ENCODE results near the gene CPTP. TPM values are rescaled to one million over a fixed set of nuclear protein-coding genes. Genes with fewer than 3 reads are reported as not detected.
A peak's percentile ranks its signal among the peaks of the same experiment; 100 is the strongest.

Gene CPTP
- total and polyA plus RNA-seq, 2 of the 13 experiments (the other 11 are each of a cell fraction or from before 2014, with no cell fraction given) = 5.5 to 9.3 TPM

GRCh38 chr1:1302951-1303509, 21.6 kb upstream of the CPTP start:
- no peak for FAIRE-seq
- ATAC-seq = no peak
- CTCF ChIA-PET (ENCODE audit: low intra/inter-chr PET ratio, low total read pairs) = no interaction called here

GRCh38 chr1:1303736-1304135, 20.9 kb upstream of the CPTP start:
- Histone ChIP-seq H4K20me1 (ENCODE audit: insufficient read depth, low read length) (no peaks in the 10 kb centered on the region; the same call in 1 of the 2 replicates), H3K79me2 (ENCODE audit: insufficient read depth, low read length) (peaks cover 15% of the 10 kb centered on the region), H3K27ac (ENCODE audit: extremely low read length, insufficient read depth, low read length) (no peak overlapping the region), H3K4me2 (ENCODE audit: low read depth, low read length) (no peak overlapping the region), H3K9me3 (ENCODE audit: low read length) (no peaks in the 10 kb centered on the region), H3K9ac (ENCODE audit: insufficient read depth, low read depth, low read length) (no peak overlapping the region), H3K4me3 (replicated peaks in 1 of 3; ENCODE audit: insufficient read depth in 1 of 3, low read depth in 2 of 3, low read length in 3 of 3) (no peak overlapping the region), H3K4me1 (ENCODE audit: insufficient read depth, low read length) (peaks cover 33% of the 10 kb centered on the region), H3K27me3 (ENCODE audit: control insufficient read depth in 1 of 2, insufficient read depth in 2 of 2, low read length in 2 of 2) (no peaks in the 10 kb centered on the region; a peak in 1 of 5 replicates), H3K36me3 (replicated peaks in 1 of 2; ENCODE audit: control insufficient read depth in 1 of 2, insufficient read depth in 2 of 2, low read length in 2 of 2) (no peaks in the 10 kb centered on the region), H2AFZ (ENCODE audit: low read length) (no peak overlapping the region)
- FAIRE-seq (no peak), ATAC-seq (no peak), DNase-seq (ENCODE audit: low spot score) (no peak)
- BruUV-seq (replicated peaks) = no TSS peak
- intact Hi-C loops (cut with micrococcal nuclease; ENCODE audit: unreplicated experiment) = no loop called here
- TF ChIP-seq MNT (IDR thresholded peaks at IDR 0.05) (peak; percentile 79), ELK4 (CRISPR knock-in tag; IDR thresholded peaks at IDR 0.05; ENCODE audit: borderline replicate concordance) (no peak), ZBTB34 (CRISPR knock-in tag; IDR thresholded peaks at IDR 0.05) (no peak)
- ChIA-PET CTCF (ENCODE audit: low intra/inter-chr PET ratio, low total read pairs) (no interaction called here), POLR2A (no interaction called here)
- in situ Hi-C loops (cut with HindIII; ENCODE audit: extremely low pct_ligation_motif_present, low pct_unique_long_range_greater_than_20kb) = no loop called here
- 93% methylated on average over 13 of the region's 13 CpGs for WGBS (ENCODE audit: low lambda C conversion rate)

More at GRCh38 chr1:1302951-1303509, 21.6 kb upstream of the CPTP start:
- POLR2A ChIA-PET = no interaction called here
- no peak overlapping the region for H3K4me3 ChIP-seq (replicated peaks in 1 of 3; ENCODE audit: insufficient read depth in 1 of 3, low read depth in 2 of 3, low read length in 3 of 3)
- DNase-seq (ENCODE audit: low spot score) = no peak
- H4K20me1 ChIP-seq (ENCODE audit: insufficient read depth, low read length) = no peaks in the 10 kb centered on the region; the same call in 1 of the 2 replicates
- H3K27ac ChIP-seq (ENCODE audit: extremely low read length, insufficient read depth, low read length) = no peak overlapping the region
- H3K9me3 ChIP-seq (ENCODE audit: low read length) = no peaks in the 10 kb centered on the region
- no TSS peak for BruUV-seq (replicated peaks)
- intact Hi-C loops (cut with micrococcal nuclease; ENCODE audit: unreplicated experiment) = no loop called here
- H3K27me3 ChIP-seq (ENCODE audit: control insufficient read depth in 1 of 2, insufficient read depth in 2 of 2, low read length in 2 of 2) = no peaks in the 10 kb centered on the region; a peak in 1 of 5 replicates
- H3K9ac ChIP-seq (ENCODE audit: insufficient read depth, low read depth, low read length) = no peak overlapping the region
- in situ Hi-C loops (cut with HindIII; ENCODE audit: extremely low pct_ligation_motif_present, low pct_unique_long_range_greater_than_20kb) = no loop called here
- no peak overlapping the region for H2AFZ ChIP-seq (ENCODE audit: low read length)
- H3K79me2 ChIP-seq (ENCODE audit: insufficient read depth, low read length) = peaks cover 15% of the 10 kb centered on the region
- H3K4me1 ChIP-seq (ENCODE audit: insufficient read depth, low read length) = peaks cover 33% of the 10 kb centered on the region
- H3K36me3 ChIP-seq (replicated peaks in 1 of 2; ENCODE audit: control insufficient read depth in 1 of 2, insufficient read depth in 2 of 2, low read length in 2 of 2) = no peaks in the 10 kb centered on the region
- TF ChIP-seq JUN (CRISPR knock-in tag; IDR thresholded peaks at IDR 0.05) (no peak), AGO2 (optimal IDR thresholded peaks at IDR 0.05; ENCODE audit: low read depth, low read length) (peak; percentile 18), ZNF781 (CRISPR knock-in tag; IDR thresholded peaks at IDR 0.05; ENCODE audit: borderline replicate concordance, not compliant biosample characterization) (no peak), DRAP1 (CRISPR knock-in tag; IDR thresholded peaks at IDR 0.05) (no peak), ZNF746 (CRISPR knock-in tag; IDR thresholded peaks at IDR 0.05) (no peak), ZNF678 (CRISPR knock-in tag; IDR thresholded peaks at IDR 0.05) (no peak), RBFOX2 (IDR thresholded peaks at IDR 0.05; ENCODE audit: low read depth, low read length) (peak; percentile 44; the same call in 1 of the 2 replicates), ZNF784 (CRISPR knock-in tag; IDR thresholded peaks at IDR 0.05; ENCODE audit: borderline replicate concordance) (no peak), SIN3A (IDR thresholded peaks at IDR 0.05; ENCODE audit: borderline replicate concordance, low read depth, low read length) (no peak)
- 93% methylated on average over 10 of the region's 31 CpGs for WGBS (ENCODE audit: low lambda C conversion rate)
- no peak overlapping the region for H3K4me2 ChIP-seq (ENCODE audit: low read depth, low read length)
